Vagina (tissue), 2 donors: ENCODE measurements around the gene HNRNPDL. TPM values are rescaled to one million over a fixed set of nuclear protein-coding genes. Genes with fewer than 3 reads are reported as not detected.
A peak's percentile ranks its signal among the peaks of the same experiment; 100 is the strongest.

Experiments
- DNase-seq, 2 donors: peaks; one replicate each; pipeline ENCODE4 v3.0.0-alpha.2; 2017; ENCODE audit errors: extremely low spot score in 2 of 2
- H3K27ac ChIP-seq: fragments of 200-600 bp; sonication (generic); one replicate; pipeline ENCODE4 v1.5.1; 2019
- H3K27me3 ChIP-seq: fragments of 200-600 bp; sonication (generic); one replicate; pipeline ENCODE4 v1.5.1; 2019
- H3K36me3 ChIP-seq, 2 donors: fragments of 200-600 bp; sonication (generic); one replicate each; pipeline ENCODE4 v1.5.1; 2017 to 2019
- H3K4me1 ChIP-seq: fragments of 200-600 bp; sonication (generic); one replicate; pipeline ENCODE4 v1.5.1; 2019
- H3K4me3 ChIP-seq, 2 donors: fragments of 200-600 bp; sonication (generic); 1 replicate in 1 of 2; 2 replicates in 1 of 2; pipeline ENCODE4 v1.5.1; 2016 to 2019
- H3K9me3 ChIP-seq: fragments of 200-600 bp; sonication (generic); one replicate; pipeline ENCODE4 v1.5.1; 2019
- POLR2A ChIP-seq, 2 donors: fragments of 450-650 bp; IDR thresholded peaks; one replicate each; pipeline ENCODE4 v1.6.1; 2017; ENCODE audit warnings: antibody characterized with exemption in 2 of 2, mild to moderate bottlenecking in 2 of 2, moderate library complexity in 2 of 2
- POLR2AphosphoS5 ChIP-seq, 2 donors: sonication (generic); formaldehyde crosslinking; IDR thresholded peaks; one replicate each; pipeline ENCODE4 v1.9.0; 2017; ENCODE audit warnings: antibody characterized with exemption in 2 of 2, mild to moderate bottlenecking in 2 of 2, low read depth in 1 of 2; ENCODE audit not compliant: insufficient read depth in 1 of 2
- intact Hi-C: fragments of 100-400 bp; cut with DNase I; formaldehyde crosslinking; loops from one replicate; pipeline ENCODE4 v1.15.1; 2023
- total RNA-seq: library from RNA; depleted of rRNA; stranded (reverse); fragments of >200 nt; gene quantifications from one replicate; pipeline ENCODE4 v1.2.3, GENCODE V29; 2016
- TF ChIP-seq, protein P1 (sequence below), 3 experiments: fragments of 450-650 bp in 2 of 3; fragments of 200-600 bp in 1 of 3; sonication (generic) in 1 of 3; IDR thresholded peaks; one replicate each; pipeline ENCODE4 v1.5.1; 2017 to 2019; ENCODE audit warnings: antibody characterized with exemption in 3 of 3, mild to moderate bottlenecking in 2 of 3, moderate library complexity in 2 of 3

The HNRNPDL gene
- total RNA-seq, 1 donor from 2014 or later, result 189 TPM

DNA sequence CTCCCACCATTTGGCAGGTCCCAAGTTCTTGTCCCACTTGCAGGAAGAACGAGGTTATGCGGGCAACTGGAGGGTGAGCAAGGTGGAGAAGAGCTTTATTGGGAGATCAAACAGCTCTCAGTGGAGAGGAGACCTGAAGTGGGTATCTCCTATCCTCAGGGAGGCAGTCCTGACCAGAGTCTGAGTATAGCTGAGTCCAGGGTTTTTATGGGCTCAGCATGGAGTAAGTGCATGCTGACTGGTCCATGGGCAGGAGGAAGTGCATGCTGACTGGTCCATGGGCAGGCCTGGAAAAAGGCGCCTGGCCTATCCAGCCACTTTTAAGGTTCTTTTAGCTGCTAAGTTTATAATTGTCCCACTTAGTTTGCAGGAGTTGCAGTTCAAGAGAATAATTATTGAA lies 49.0 kb downstream of the HNRNPDL start:
- H3K4me3 ChIP-seq, result no peak overlapping the region
- intact Hi-C loops, result no loop called here
- TF ChIP-seq, protein P1, sequence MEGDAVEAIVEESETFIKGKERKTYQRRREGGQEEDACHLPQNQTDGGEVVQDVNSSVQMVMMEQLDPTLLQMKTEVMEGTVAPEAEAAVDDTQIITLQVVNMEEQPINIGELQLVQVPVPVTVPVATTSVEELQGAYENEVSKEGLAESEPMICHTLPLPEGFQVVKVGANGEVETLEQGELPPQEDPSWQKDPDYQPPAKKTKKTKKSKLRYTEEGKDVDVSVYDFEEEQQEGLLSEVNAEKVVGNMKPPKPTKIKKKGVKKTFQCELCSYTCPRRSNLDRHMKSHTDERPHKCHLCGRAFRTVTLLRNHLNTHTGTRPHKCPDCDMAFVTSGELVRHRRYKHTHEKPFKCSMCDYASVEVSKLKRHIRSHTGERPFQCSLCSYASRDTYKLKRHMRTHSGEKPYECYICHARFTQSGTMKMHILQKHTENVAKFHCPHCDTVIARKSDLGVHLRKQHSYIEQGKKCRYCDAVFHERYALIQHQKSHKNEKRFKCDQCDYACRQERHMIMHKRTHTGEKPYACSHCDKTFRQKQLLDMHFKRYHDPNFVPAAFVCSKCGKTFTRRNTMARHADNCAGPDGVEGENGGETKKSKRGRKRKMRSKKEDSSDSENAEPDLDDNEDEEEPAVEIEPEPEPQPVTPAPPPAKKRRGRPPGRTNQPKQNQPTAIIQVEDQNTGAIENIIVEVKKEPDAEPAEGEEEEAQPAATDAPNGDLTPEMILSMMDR (IDR thresholded peaks at IDR 0.05), result no peak
- TF ChIP-seq POLR2AphosphoS5 (IDR thresholded peaks at IDR 0.05; ENCODE audit: insufficient read depth in 1 of 2, low read depth in 1 of 2), result no peak
- TF ChIP-seq POLR2A (IDR thresholded peaks at IDR 0.05), result no peak
- no peak for DNase-seq
- H3K27me3 ChIP-seq, result no peaks in the 10 kb centered on the region
- H3K27ac ChIP-seq, result no peak overlapping the region
- H3K4me1 ChIP-seq, result peaks cover 5% of the 10 kb centered on the region
- no peaks in the 10 kb centered on the region for H3K36me3 ChIP-seq
- H3K9me3 ChIP-seq, result no peaks in the 10 kb centered on the region

DNA sequence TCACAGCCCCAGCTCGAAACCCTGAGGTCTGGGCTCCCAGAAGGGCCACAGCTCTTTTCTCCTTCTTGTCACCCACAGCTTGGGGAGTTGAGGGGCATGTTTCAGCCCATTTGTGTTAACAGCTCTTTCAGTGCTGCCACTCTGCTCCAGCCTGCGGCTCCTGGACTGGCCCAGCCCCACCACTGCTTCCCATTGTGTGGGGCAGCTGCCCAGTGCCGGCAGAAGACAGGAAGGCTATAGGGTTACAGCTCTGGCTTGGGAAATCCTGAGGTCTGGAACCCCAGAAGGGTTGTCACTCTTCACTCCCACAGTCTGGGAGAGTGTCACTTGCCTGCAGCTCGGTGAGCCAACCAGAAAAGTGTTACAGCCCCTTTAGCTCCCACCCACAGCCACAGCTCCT lies 49.4 kb downstream of the HNRNPDL start:
- H3K4me1 ChIP-seq, result peaks cover 9% of the 10 kb centered on the region
- H3K27ac ChIP-seq, result no peak overlapping the region
- no peaks in the 10 kb centered on the region for H3K36me3 ChIP-seq
- intact Hi-C loops, result no loop called here
- TF ChIP-seq, protein P1 (IDR thresholded peaks at IDR 0.05), result no peak
- TF ChIP-seq POLR2AphosphoS5 (IDR thresholded peaks at IDR 0.05; ENCODE audit: insufficient read depth in 1 of 2, low read depth in 1 of 2) (no peak), POLR2A (IDR thresholded peaks at IDR 0.05) (no peak)
- H3K27me3 ChIP-seq, result no peaks in the 10 kb centered on the region
- H3K4me3 ChIP-seq, result no peak overlapping the region
- no peaks in the 10 kb centered on the region for H3K9me3 ChIP-seq
- DNase-seq, result no peak

DNA sequence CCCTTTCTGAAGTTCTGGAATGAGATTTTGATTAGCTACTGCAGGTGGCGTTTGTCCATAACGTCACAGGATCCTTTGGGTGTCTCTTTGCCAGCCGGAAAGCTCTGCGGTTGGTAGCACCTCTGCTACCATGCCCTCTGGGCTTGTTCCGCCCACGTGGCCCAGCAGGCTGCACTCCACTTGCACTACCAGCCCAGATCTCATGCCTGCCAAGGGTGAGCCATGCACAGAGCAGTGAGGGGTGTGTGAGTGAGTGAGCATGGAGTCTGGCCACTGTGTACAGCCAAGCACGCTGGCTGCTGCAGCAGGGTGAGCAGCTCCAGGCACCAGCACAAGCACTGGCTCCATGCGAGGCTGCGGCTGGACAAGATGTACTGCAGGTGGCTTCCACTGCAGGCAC lies 49.9 kb downstream of the HNRNPDL start:
- no peaks in the 10 kb centered on the region for H3K9me3 ChIP-seq
- H3K4me3 ChIP-seq, result no peak overlapping the region
- peaks cover 14% of the 10 kb centered on the region for H3K4me1 ChIP-seq
- H3K27me3 ChIP-seq, result no peaks in the 10 kb centered on the region
- H3K27ac ChIP-seq, result no peak overlapping the region
- no peak for DNase-seq
- intact Hi-C loops, result no loop called here
- no peaks in the 10 kb centered on the region for H3K36me3 ChIP-seq
- TF ChIP-seq POLR2AphosphoS5 (IDR thresholded peaks at IDR 0.05; ENCODE audit: insufficient read depth in 1 of 2, low read depth in 1 of 2), result no peak

DNA sequence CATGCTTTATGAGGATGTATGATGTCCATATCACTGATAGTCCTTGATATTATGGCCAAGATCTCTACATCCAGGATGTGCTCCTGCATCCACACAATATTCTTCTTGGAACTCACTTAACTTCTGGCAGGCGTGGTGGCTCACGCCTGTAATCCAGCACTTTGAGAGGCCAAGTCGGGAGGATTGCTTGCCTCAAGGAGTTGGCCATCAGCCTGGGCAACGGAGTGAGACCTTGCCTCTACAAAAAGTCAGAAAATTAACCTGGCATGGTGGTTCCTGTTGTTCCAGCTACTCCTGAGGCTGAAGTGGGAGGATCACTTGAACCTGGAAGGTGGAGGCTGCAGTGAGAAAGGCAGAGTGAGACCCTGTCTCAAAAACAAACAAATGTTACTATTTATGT lies 54.2 kb downstream of the HNRNPDL start:
- no peak overlapping the region for H3K4me3 ChIP-seq
- intact Hi-C loops, result no loop called here
- H3K4me1 ChIP-seq, result peaks cover 34% of the 10 kb centered on the region

DNA sequence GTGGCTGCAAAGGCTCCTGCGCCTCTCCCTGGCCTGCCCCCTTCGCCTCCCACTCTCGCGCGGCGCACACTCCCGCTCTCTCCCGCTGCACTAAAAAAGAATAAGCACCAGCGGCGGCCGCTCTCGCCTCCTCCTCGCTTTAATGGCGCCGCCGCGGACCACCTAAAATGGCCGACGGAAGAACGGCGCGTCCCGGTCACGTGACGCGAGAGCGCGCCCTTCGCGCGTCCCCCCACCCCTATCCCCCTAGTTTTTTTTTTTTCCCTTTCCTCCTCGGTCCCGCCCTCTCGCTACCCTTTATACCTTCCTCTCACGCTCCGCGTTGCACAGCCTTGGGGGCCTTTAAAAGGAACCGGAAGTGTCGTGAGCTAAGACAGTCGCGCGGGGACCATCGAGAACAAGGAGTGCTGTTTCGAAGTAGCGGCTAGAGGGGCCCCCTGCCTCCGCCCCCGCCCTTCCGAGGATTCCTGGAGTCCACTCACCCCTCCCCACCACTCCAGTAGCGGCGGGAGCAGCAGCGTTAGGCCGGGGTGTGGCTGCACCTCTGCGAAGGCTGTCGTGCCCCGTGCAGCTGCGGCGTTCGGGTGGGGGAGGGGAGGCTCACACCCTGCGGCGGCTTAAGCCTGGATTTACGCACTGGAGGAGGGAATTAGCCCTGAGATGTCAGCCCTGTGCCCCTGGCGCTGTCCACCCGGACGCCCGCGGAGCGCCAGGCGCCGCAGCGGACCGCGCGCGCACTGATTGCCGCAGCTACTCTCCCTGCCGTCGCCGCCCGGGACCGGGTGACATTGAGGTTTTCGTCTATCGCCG lies 56.2 kb downstream of the HNRNPDL start, which contains the start of gene HNRNPD:
TSS of gene HNRNPD (minus strand) at position 176 of the 810 bp plus-strand sequence. CDS start 313 bp downstream, outside the sequence.
- Histone ChIP-seq H3K27ac (peak within 1 kb of the TSS; percentile 99), H3K36me3 (no peaks in the 10 kb centered on the region), H3K4me1 (peaks cover 54% of the 10 kb centered on the region), H3K27me3 (no peaks in the 10 kb centered on the region), H3K9me3 (no peaks in the 10 kb centered on the region), H3K4me3 (peak within 1 kb of the TSS; percentile 89 to 99)
- TF ChIP-seq POLR2AphosphoS5 (IDR thresholded peaks at IDR 0.05; ENCODE audit: insufficient read depth in 1 of 2, low read depth in 1 of 2), result peak; percentile 88 to 98
- TF ChIP-seq, protein P1 (IDR thresholded peaks at IDR 0.05), result peak in 1 of 3 experiments; percentile 16
- TF ChIP-seq POLR2A (IDR thresholded peaks at IDR 0.05), result peak in 1 of 2 donors; percentile 86
- intact Hi-C loops, result loop anchor here (1.0 kb wide), 1 partner anchor 55 kb away; no protein-coding TSS in a partner anchor
- DNase-seq, result peak in 1 of 2 donors; percentile 99

More for the DNA sequence above, 54.2 kb downstream of the HNRNPDL start:
- Histone ChIP-seq H3K27me3 (no peaks in the 10 kb centered on the region), H3K9me3 (no peaks in the 10 kb centered on the region), H3K27ac (no peak overlapping the region), H3K36me3 (no peaks in the 10 kb centered on the region)
- no peak for TF ChIP-seq POLR2A (IDR thresholded peaks at IDR 0.05)
- TF ChIP-seq, protein P1 (IDR thresholded peaks at IDR 0.05), result no peak
- no peak for TF ChIP-seq POLR2AphosphoS5 (IDR thresholded peaks at IDR 0.05; ENCODE audit: insufficient read depth in 1 of 2, low read depth in 1 of 2)
- peak in 1 of 2 donors; percentile 85 for DNase-seq
